Fibroblast of mammary gland (primary cell): Measurements from ENCODE around the gene SEC16A.

Experiments
- DNase-seq: peaks from one replicate; pipeline ENCODE4 v3.0.0-alpha.2; 2010; ENCODE audit warnings: low read depth
- H3K4me3 ChIP-seq: 2 replicates; pipeline ENCODE4 v1.5.1; 2011; ENCODE audit warnings: low read depth, mild to moderate bottlenecking, low read length, moderate library complexity; ENCODE audit not compliant: control insufficient read depth
- CTCF ChIP-seq: conservative IDR thresholded peaks from 2 replicates; pipeline ENCODE4 v1.5.1; 2011; ENCODE audit warnings: low read depth, low read length, inconsistent platforms; ENCODE audit not compliant: control insufficient read depth, insufficient read depth

The SEC16A gene

GRCh38 chr9:136522314-136523237 lies 39.7 kb upstream of the SEC16A start:
- no peak overlapping the region for H3K4me3 ChIP-seq
- no peak for DNase-seq
- TF ChIP-seq CTCF = no peak

GRCh38 chr9:136521537-136521936 lies 38.7 kb upstream of the SEC16A start:
- no peak for TF ChIP-seq CTCF
- no peak for DNase-seq

GRCh38 chr9:136520053-136520540 lies 37.3 kb upstream of the SEC16A start:
- DNase-seq = no peak
- no peak for TF ChIP-seq CTCF
- no peak overlapping the region for H3K4me3 ChIP-seq

More at GRCh38 chr9:136521537-136521936, 38.7 kb upstream of the SEC16A start:
- no peak overlapping the region for H3K4me3 ChIP-seq

- no peak overlapping the region for H3K4me3 ChIP-seq
- TF ChIP-seq CTCF = no peak
- DNase-seq = no peak
Observed at GRCh38 chr9:136519263-136520052, 36.6 kb upstream of the SEC16A start.

- no peak for DNase-seq
- TF ChIP-seq CTCF = no peak
- no peak overlapping the region for H3K4me3 ChIP-seq
Observed at GRCh38 chr9:136518623-136519022, 35.8 kb upstream of the SEC16A start.

GRCh38 chr9:136517950-136518349 lies 35.1 kb upstream of the SEC16A start:
- no peak overlapping the region for H3K4me3 ChIP-seq
- no peak for TF ChIP-seq CTCF
- no peak for DNase-seq
